ENCODE results near the gene STAG1.

The STAG1 gene

GRCh38 chr3:136296960-136297359 is 455.2 kb downstream of the STAG1 start:
- no peak for DNase-seq

- DNase-seq = no peak
These were observed 458.0 kb downstream of the STAG1 start for GRCh38 chr3:136294176-136294575.

DNA sequence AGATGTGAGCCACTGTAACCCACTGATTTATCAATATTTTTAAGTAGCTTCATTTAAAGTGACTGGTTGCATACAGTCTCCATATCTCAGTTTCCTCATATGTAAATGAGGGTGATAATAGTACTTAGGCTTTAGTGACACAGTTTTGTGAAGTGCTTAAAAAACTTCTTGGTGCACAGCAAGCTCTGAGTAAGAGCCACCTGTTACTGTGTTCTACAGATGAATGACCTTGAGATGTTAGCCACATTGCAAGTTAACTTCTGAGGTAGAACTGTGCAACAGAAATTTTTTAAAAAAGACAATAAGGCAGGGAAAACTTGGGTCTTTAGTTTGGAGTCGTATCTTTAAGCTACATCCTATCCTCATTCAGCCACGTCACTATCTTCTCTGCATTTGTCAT is 458.9 kb downstream of the STAG1 start:
- DNase-seq = no peak

- DNase-seq = no peak
These were observed 459.7 kb downstream of the STAG1 start for GRCh38 chr3:136292500-136292899.

GRCh38 chr3:136291302-136291701 is 460.9 kb downstream of the STAG1 start:
- DNase-seq = no peak

Measured in NCI-H1694 (cell line).